Liver (tissue), 3 donors: ENCODE data around the gene ZNF532.

ENCODE experiments used
- CTCF ChIP-seq: fragments of 150-350 bp; IDR thresholded peaks from 2 replicates; pipeline ENCODE4 v1.5.1; 2017; ENCODE audit warnings: improper control_type of control experiment, low read depth, low read length; ENCODE audit not compliant: missing input control
- EGR1 ChIP-seq, 2 donors: IDR thresholded peaks; 2 replicates each; pipeline ENCODE4 v1.6.1; 2016 to 2018; ENCODE audit warnings: antibody characterized with exemption in 2 of 2, low read depth in 2 of 2
- GABPA ChIP-seq, 2 donors: IDR thresholded peaks in 1 of 2; conservative IDR thresholded peaks in 1 of 2; 2 replicates each; pipeline ENCODE4 v1.6.1; 2016; ENCODE audit warnings: antibody characterized with exemption in 2 of 2, mild to moderate bottlenecking in 1 of 2, moderate library complexity in 1 of 2
- HNF4A ChIP-seq, 2 donors: conservative IDR thresholded peaks; 2 replicates each; pipeline ENCODE4 v1.6.1; 2016; ENCODE audit warnings: antibody characterized with exemption in 2 of 2, mild to moderate bottlenecking in 2 of 2
- JUND ChIP-seq, 2 donors: IDR thresholded peaks; 2 replicates each; pipeline ENCODE4 v1.6.1; 2016; ENCODE audit warnings: antibody characterized with exemption in 2 of 2
- MAX ChIP-seq: IDR thresholded peaks from 2 replicates; pipeline ENCODE4 v1.6.1; 2016; ENCODE audit warnings: antibody characterized with exemption
- NR2F2 ChIP-seq: IDR thresholded peaks from 2 replicates; pipeline ENCODE4 v1.6.1; 2016; ENCODE audit warnings: antibody characterized with exemption
- RAD21 ChIP-seq, 2 donors: IDR thresholded peaks; 2 replicates each; pipeline ENCODE4 v1.6.1; 2016; ENCODE audit warnings: antibody characterized with exemption in 2 of 2, mild to moderate bottlenecking in 2 of 2
- TAF1 ChIP-seq: conservative IDR thresholded peaks from 2 replicates; pipeline ENCODE4 v1.6.1; 2016; ENCODE audit warnings: antibody characterized with exemption, mild to moderate bottlenecking
- YY1 ChIP-seq: IDR thresholded peaks from 2 replicates; pipeline ENCODE4 v1.6.1; 2016; ENCODE audit warnings: antibody characterized with exemption, mild to moderate bottlenecking
- TF ChIP-seq, protein P1 (sequence below): IDR thresholded peaks from 2 replicates; pipeline ENCODE4 v1.6.1; 2016; ENCODE audit warnings: antibody characterized with exemption, mild to moderate bottlenecking
- donor health status: healthy.
- donor health status: healthy.

- TF ChIP-seq CTCF (no peak), YY1 (no peak), MAX (no peak), JUND (IDR thresholded peaks at IDR 0.05) (no peak), TAF1 (no peak), RAD21 (IDR thresholded peaks at IDR 0.05) (no peak), HNF4A (conservative IDR thresholded peaks at IDR 0.05) (no peak), GABPA (IDR thresholded peaks at IDR 0.05 in 1 of 2, conservative IDR thresholded peaks at IDR 0.05 in 1 of 2) (no peak), EGR1 (IDR thresholded peaks at IDR 0.05; ENCODE audit: low read depth in 2 of 2) (no peak), NR2F2 (no peak)
- TF ChIP-seq, protein P1, sequence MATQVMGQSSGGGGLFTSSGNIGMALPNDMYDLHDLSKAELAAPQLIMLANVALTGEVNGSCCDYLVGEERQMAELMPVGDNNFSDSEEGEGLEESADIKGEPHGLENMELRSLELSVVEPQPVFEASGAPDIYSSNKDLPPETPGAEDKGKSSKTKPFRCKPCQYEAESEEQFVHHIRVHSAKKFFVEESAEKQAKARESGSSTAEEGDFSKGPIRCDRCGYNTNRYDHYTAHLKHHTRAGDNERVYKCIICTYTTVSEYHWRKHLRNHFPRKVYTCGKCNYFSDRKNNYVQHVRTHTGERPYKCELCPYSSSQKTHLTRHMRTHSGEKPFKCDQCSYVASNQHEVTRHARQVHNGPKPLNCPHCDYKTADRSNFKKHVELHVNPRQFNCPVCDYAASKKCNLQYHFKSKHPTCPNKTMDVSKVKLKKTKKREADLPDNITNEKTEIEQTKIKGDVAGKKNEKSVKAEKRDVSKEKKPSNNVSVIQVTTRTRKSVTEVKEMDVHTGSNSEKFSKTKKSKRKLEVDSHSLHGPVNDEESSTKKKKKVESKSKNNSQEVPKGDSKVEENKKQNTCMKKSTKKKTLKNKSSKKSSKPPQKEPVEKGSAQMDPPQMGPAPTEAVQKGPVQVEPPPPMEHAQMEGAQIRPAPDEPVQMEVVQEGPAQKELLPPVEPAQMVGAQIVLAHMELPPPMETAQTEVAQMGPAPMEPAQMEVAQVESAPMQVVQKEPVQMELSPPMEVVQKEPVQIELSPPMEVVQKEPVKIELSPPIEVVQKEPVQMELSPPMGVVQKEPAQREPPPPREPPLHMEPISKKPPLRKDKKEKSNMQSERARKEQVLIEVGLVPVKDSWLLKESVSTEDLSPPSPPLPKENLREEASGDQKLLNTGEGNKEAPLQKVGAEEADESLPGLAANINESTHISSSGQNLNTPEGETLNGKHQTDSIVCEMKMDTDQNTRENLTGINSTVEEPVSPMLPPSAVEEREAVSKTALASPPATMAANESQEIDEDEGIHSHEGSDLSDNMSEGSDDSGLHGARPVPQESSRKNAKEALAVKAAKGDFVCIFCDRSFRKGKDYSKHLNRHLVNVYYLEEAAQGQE = no peak
Observed at GRCh38 chr18:58886864-58887612, 22.4 kb downstream of the ZNF532 start.
